Hepatocyte (in vitro differentiated cells): ENCODE measurements around the gene TNFRSF6B.

Experiments used
- EZH2 ChIP-seq: fragments of 200-600 bp; sonication (generic); IDR thresholded peaks from 2 replicates; pipeline ENCODE4 v1.6.1; 2016; ENCODE audit warnings: antibody characterized with exemption, mild to moderate bottlenecking, borderline replicate concordance
- TF ChIP-seq, protein P1 (sequence below): fragments of 200-600 bp; sonication (generic); IDR thresholded peaks from 2 replicates; pipeline ENCODE4 v1.5.1; 2016; ENCODE audit warnings: antibody characterized with exemption, mild to moderate bottlenecking; ENCODE audit not compliant: poor library complexity

DNA sequence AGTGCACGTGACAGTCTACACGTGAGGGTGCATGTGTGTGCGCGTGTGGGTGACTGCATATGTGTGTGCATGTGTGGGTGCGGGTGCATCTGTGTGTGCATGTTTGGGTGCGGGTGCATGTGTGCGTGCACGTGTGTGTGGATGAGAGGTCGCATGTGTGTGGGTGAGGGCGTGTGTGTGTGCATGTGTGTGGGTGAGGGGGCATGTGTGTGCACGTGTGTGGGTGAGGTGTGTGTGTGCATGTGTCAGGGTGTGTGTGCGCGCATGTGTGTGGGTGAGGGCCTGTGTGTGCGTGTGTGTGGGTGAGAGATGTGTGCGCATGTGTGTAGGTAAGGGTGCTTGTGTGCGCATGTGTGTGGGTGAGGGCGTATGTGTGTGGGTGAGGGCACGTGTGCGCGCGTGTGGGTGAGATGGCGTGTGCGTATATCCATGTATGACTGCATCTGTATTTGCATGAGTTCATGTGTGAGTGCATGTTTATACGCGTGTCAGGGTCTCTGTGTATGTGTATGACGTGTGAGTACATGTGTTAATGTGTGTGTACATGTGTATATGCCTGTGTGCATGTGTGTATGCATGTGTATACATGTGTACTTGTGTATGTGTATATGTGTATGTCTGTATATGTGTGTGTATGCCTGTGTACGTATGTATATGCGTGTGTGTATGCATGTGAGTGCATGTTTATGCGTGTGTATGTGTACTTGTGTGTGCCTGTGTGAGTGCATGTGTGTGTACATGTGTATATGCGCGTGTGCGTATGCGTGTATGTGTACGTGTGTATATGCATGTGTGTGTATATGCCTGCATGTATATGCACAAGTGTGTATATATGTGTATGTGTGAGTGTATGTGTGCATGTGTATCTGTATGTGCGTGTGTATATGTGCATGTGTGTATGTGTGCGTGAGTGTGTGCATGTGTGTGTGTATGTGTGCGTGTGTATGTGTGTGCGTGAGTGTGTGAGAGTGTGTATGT lies 36.0 kb downstream of the TNFRSF6B start:
- TF ChIP-seq, protein P1, sequence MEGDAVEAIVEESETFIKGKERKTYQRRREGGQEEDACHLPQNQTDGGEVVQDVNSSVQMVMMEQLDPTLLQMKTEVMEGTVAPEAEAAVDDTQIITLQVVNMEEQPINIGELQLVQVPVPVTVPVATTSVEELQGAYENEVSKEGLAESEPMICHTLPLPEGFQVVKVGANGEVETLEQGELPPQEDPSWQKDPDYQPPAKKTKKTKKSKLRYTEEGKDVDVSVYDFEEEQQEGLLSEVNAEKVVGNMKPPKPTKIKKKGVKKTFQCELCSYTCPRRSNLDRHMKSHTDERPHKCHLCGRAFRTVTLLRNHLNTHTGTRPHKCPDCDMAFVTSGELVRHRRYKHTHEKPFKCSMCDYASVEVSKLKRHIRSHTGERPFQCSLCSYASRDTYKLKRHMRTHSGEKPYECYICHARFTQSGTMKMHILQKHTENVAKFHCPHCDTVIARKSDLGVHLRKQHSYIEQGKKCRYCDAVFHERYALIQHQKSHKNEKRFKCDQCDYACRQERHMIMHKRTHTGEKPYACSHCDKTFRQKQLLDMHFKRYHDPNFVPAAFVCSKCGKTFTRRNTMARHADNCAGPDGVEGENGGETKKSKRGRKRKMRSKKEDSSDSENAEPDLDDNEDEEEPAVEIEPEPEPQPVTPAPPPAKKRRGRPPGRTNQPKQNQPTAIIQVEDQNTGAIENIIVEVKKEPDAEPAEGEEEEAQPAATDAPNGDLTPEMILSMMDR: no peak
- TF ChIP-seq EZH2: no peak
